Coronary artery (tissue), 2 donors: ENCODE data around the gene B3GNT9.

Source experiments
- DNase-seq: peaks from one replicate; pipeline ENCODE4 v3.0.0-alpha.2; 2017; ENCODE audit warnings: low spot score
- H3K27ac ChIP-seq, 2 donors: fragments of 200-600 bp; sonication (generic); one replicate each; pipeline ENCODE4 v1.5.1; 2016 to 2019
- H3K4me3 ChIP-seq: fragments of 200-600 bp; sonication (generic); 2 replicates; pipeline ENCODE4 v1.5.1; 2016; ENCODE audit warnings: mild to moderate bottlenecking, moderate library complexity
- TF ChIP-seq, protein P1 (sequence below): fragments of 200-600 bp; sonication (generic); IDR thresholded peaks from one replicate; pipeline ENCODE4 v1.5.1; 2019; ENCODE audit warnings: antibody characterized with exemption

B3GNT9 gene

DNA sequence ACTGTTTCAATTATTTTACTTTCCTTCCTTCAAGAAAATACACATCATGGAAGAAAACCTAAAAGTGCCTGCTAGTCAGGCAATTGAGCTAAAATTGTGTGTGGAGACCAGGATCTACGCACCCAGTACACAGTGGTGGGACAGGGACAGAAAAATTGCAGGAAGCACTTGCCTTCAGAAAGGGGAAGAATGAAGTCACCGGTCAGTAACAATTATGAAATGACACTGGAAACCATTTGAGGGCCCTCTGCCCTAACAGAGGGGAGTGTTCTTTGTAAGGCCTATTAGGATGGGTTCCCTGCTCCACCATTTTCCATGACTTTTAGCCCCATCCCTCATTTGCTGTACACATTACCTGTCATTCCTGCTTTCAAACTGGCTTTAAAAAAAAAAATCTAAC is 45.6 kb downstream of the B3GNT9 start:
- no peak for DNase-seq
- TF ChIP-seq, protein P1, sequence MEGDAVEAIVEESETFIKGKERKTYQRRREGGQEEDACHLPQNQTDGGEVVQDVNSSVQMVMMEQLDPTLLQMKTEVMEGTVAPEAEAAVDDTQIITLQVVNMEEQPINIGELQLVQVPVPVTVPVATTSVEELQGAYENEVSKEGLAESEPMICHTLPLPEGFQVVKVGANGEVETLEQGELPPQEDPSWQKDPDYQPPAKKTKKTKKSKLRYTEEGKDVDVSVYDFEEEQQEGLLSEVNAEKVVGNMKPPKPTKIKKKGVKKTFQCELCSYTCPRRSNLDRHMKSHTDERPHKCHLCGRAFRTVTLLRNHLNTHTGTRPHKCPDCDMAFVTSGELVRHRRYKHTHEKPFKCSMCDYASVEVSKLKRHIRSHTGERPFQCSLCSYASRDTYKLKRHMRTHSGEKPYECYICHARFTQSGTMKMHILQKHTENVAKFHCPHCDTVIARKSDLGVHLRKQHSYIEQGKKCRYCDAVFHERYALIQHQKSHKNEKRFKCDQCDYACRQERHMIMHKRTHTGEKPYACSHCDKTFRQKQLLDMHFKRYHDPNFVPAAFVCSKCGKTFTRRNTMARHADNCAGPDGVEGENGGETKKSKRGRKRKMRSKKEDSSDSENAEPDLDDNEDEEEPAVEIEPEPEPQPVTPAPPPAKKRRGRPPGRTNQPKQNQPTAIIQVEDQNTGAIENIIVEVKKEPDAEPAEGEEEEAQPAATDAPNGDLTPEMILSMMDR = no peak
- H3K27ac ChIP-seq = no peak overlapping the region
- H3K4me3 ChIP-seq = no peak overlapping the region

DNA sequence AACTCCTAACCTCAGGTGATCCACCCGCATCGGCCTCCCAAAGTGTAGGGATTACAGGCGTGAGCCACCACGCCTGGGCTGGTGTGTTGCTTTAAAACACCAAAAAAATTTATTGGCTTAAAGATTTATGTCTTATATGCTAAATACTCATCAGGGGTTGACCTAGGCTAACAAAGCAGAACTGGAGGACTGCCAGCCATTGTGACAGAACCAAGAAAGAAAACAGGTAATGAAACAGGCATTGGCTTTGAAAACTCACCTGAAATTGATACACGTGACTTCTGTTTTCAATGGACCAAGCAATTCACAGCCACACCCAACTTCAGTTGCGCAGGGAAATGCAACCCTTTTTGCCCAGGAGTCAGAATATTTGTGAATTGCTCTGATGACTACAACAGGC is 46.0 kb downstream of the B3GNT9 start:
- DNase-seq = no peak
- TF ChIP-seq, protein P1 = no peak
- H3K27ac ChIP-seq = no peak overlapping the region

DNA sequence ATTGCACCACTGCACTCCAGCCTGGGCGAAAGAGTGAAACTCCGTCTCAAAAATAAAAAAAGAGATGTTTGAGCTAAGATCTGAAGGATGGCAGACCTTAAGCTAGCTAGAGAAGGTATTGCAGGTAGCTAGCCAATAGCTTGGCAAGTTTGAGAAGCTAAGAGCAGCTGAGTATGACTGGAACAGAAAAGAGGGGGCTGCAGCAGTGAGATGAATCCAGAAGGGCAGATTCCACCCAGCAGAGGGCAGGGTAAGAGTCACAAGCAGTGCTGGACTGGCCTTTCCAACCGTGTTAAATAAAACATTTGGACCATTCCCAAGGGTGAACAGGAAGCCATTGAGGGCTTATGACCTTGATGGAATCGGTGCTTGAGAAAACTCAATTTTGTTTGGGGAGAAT is 46.7 kb downstream of the B3GNT9 start:
- H3K27ac ChIP-seq = no peak overlapping the region
- DNase-seq = no peak

More for the DNA sequence above, 46.0 kb downstream of the B3GNT9 start:
- no peak overlapping the region for H3K4me3 ChIP-seq

DNA sequence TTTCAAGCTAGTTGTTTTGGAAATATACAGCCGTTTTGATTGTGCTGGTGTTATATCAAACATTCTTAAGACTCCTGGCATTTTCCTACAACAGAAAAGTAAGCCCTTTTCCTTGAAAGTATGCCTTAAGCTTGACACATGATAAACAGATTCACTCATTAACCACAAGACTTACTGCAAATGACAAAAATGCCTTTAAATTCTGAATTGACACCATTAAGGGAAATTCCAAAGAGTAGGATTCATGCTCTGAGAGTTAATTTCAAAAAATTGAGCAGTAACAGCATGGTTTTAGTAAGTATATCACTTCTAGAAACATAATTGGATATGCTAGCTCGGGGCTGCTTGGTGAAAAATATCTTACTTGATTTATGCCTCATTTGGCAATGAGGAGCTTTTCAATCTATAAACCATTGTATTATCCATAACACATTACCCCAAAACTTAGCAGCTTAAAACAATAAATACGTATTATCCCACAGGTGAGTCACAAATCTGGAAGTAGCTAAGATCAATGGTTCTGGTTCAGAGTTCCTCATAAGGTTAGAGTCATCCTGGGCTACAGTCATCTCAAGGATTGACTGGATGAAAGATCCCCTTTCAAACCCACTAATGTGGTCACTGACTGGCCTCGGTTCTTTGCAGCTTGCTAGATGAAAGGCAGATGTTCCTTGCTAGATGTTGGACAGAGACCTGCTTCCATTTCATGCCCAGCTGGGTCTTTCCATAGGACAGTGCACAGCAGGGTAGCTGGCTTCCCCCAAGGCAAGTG is 49.3 kb downstream of the B3GNT9 start:
- no peak overlapping the region for H3K4me3 ChIP-seq
- DNase-seq = no peak
- TF ChIP-seq, protein P1 = no peak
- no peak overlapping the region for H3K27ac ChIP-seq

More for the DNA sequence above, 46.7 kb downstream of the B3GNT9 start:
- no peak overlapping the region for H3K4me3 ChIP-seq
- TF ChIP-seq, protein P1 = no peak

DNA sequence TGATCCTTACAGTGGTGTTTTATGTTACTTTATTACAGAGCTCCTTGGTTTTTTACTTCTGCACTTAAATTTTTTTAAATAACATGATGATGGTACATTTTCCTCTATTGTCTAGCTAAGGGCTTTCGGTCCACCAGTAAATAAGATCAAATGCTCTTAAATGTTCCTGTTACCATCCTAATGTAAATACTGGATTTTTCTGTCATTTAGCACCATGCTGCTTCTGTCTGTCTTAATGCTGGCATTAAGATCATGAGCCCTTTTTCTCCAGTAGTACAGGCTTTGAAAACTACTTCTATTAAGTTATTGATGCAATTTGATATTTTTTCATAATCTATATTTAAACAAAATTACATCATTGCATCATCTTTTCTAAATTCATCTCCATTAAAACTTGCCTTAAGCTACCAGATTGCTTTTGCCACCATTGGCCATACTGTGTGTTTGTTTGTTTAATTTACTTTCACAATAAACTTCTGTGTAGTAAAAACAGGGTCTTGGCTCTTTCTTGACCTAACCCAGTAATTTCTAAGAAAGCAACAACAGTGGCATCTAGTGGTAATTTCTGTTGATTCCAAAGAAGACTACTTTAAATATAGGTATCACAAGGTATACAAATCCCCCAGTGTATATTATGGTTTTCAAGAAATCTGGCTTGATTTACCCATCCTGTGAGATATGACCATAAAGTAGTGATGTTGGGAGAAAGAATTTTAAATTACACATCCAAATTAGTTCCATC is 50.1 kb downstream of the B3GNT9 start:
- DNase-seq = no peak
- Histone ChIP-seq H3K27ac (no peak overlapping the region), H3K4me3 (no peak overlapping the region)
- TF ChIP-seq, protein P1 = no peak

DNA sequence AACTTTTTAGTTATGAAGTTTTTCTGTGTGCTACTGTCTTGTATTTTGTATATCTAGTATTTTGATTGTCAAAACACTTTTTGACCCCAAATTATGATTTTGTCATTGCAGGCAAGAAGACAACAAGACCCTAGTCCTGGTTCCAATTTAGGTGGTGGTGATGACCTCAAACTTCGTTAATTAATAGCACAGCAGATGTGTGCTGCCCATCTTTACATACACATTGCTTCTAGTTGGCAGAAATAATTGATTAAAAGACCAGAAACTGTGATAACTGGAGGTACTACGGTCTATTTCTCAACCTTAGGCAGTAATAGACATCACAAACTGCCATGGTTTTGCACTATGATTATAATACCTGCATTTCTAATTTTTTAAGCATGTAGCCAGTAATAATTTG is 52.2 kb downstream of the B3GNT9 start:
- TF ChIP-seq, protein P1 = no peak
- Histone ChIP-seq H3K27ac (no peak overlapping the region), H3K4me3 (no peak overlapping the region)
- no peak for DNase-seq
